Loucy (cell line): Measurements from ENCODE around the gene P2RY8.

Source experiments
- H2AFZ ChIP-seq: fragments of 200-600 bp; sonication (generic); 2 replicates; pipeline ENCODE4 v1.6.0; 2016; ENCODE audit warnings: antibody characterized with exemption, mild to moderate bottlenecking, low read length, moderate library complexity
- H3F3A ChIP-seq: fragments of 200-600 bp; 2 replicates; pipeline ENCODE4 v1.6.0; 2016; ENCODE audit warnings: antibody characterized with exemption, low read depth, mild to moderate bottlenecking
- H3K27me3 ChIP-seq: fragments of 200-600 bp; sonication (generic); 2 replicates; pipeline ENCODE4 v1.6.1; 2014; ENCODE audit warnings: low read length, mild to moderate bottlenecking; ENCODE audit not compliant: insufficient read depth, poor library complexity, severe bottlenecking
- H3K36me3 ChIP-seq: fragments of 200-600 bp; sonication (generic); 2 replicates; pipeline ENCODE4 v1.6.1; 2016; ENCODE audit warnings: low read length; ENCODE audit not compliant: insufficient read depth
- H3K4me1 ChIP-seq: fragments of 200-600 bp; sonication (generic); 2 replicates; pipeline ENCODE4 v1.5.1; 2014; ENCODE audit warnings: low read length, mild to moderate bottlenecking; ENCODE audit not compliant: insufficient read depth, poor library complexity, severe bottlenecking
- H3K4me2 ChIP-seq: fragments of 200-600 bp; sonication (generic); 2 replicates; pipeline ENCODE4 v1.6.0; 2014; ENCODE audit warnings: antibody characterized with exemption, low read length, low read depth, mild to moderate bottlenecking; ENCODE audit not compliant: poor library complexity, severe bottlenecking
- H3K4me3 ChIP-seq: fragments of 200-600 bp; sonication (generic); 2 replicates; pipeline ENCODE4 v1.5.1; 2014; ENCODE audit warnings: low read length, mild to moderate bottlenecking, mixed read lengths; ENCODE audit not compliant: poor library complexity, severe bottlenecking
- H3K79me2 ChIP-seq: fragments of 200-600 bp; sonication (generic); 2 replicates; pipeline ENCODE4 v1.6.1; 2014; ENCODE audit warnings: low read length; ENCODE audit not compliant: insufficient read depth
- H3K9ac ChIP-seq: fragments of 200-600 bp; sonication (generic); 2 replicates; pipeline ENCODE4 v1.6.0; 2014; ENCODE audit warnings: mild to moderate bottlenecking, low read depth, low read length, moderate library complexity; ENCODE audit not compliant: poor library complexity, severe bottlenecking
- H3K9me2 ChIP-seq: fragments of 200-600 bp; sonication (generic); replicated peaks from 2 replicates; pipeline ENCODE4 v1.6.1; 2016; ENCODE audit warnings: low read depth, low read length, mixed read lengths
- H3K9me3 ChIP-seq: fragments of 200-600 bp; sonication (generic); 2 replicates; pipeline ENCODE4 v1.6.1; 2014; ENCODE audit warnings: mild to moderate bottlenecking, antibody characterized with exemption, low read length, low read depth; ENCODE audit not compliant: insufficient read depth
- H4K20me1 ChIP-seq: fragments of 200-600 bp; sonication (generic); 2 replicates; pipeline ENCODE4 v1.6.0; 2014; ENCODE audit warnings: antibody characterized with exemption, low read length, mild to moderate bottlenecking; ENCODE audit not compliant: insufficient read depth, poor library complexity, severe bottlenecking
- CTCF ChIP-seq: fragments of 200-600 bp; sonication (generic); conservative IDR thresholded peaks from 2 replicates; pipeline ENCODE4 v1.5.1; 2014; ENCODE audit warnings: mild to moderate bottlenecking, antibody characterized with exemption, low read length
- EZH2phosphoT487 ChIP-seq: fragments of 200-600 bp; IDR thresholded peaks from 2 replicates; pipeline ENCODE4 v1.6.1; 2018; ENCODE audit warnings: antibody characterized with exemption, mild to moderate bottlenecking, moderate library complexity, borderline replicate concordance

P2RY8 gene

GRCh38 chrX:1536712-1537030, 314 bp downstream of the P2RY8 start:
- Histone ChIP-seq H3K4me3 (peak overlapping the region; percentile 80), H2AFZ (no peak overlapping the region), H3K4me1 (no peaks in the 10 kb centered on the region), H3K27me3 (no peaks in the 10 kb centered on the region), H3K4me2 (peak overlapping the region; percentile 59), H3K9me3 (no peaks in the 10 kb centered on the region), H3F3A (peaks cover 2% of the 10 kb centered on the region; the same call in 1 of the 2 replicates), H3K36me3 (no peaks in the 10 kb centered on the region), H3K79me2 (peaks cover 44% of the 10 kb centered on the region), H3K9ac (peak overlapping the region; percentile 90), H4K20me1 (peaks cover 18% of the 10 kb centered on the region), H3K9me2 (no peaks in the 10 kb centered on the region)
- TF ChIP-seq CTCF (no peak), EZH2phosphoT487 (no peak)

GRCh38 chrX:1535241-1536041, 1.5 kb downstream of the P2RY8 start:
- Histone ChIP-seq H3K4me2 (peak overlapping the region; percentile 59), H4K20me1 (peaks cover 30% of the 10 kb centered on the region), H3K4me1 (peaks cover 5% of the 10 kb centered on the region), H3K4me3 (peak overlapping the region; percentile 80), H3K9me3 (no peaks in the 10 kb centered on the region), H2AFZ (no peak overlapping the region), H3K9me2 (no peaks in the 10 kb centered on the region), H3K27me3 (no peaks in the 10 kb centered on the region), H3K36me3 (no peaks in the 10 kb centered on the region), H3K9ac (peak overlapping the region; percentile 90), H3K79me2 (peaks cover 55% of the 10 kb centered on the region), H3F3A (peaks cover 2% of the 10 kb centered on the region; the same call in 1 of the 2 replicates)
- TF ChIP-seq EZH2phosphoT487 (no peak), CTCF (no peak)

GRCh38 chrX:1534301-1535168, 2.5 kb downstream of the P2RY8 start:
- Histone ChIP-seq H3K9me3 (no peaks in the 10 kb centered on the region), H3K9ac (peak overlapping the region; percentile 90)

More at GRCh38 chrX:1534301-1535168, 2.5 kb downstream of the P2RY8 start:
- Histone ChIP-seq H3K4me3 (peak overlapping the region; percentile 80), H3K9me2 (no peaks in the 10 kb centered on the region), H3K4me2 (peak overlapping the region; percentile 59), H3K36me3 (no peaks in the 10 kb centered on the region), H4K20me1 (peaks cover 39% of the 10 kb centered on the region), H2AFZ (no peak overlapping the region), H3K4me1 (peaks cover 8% of the 10 kb centered on the region), H3F3A (peaks cover 2% of the 10 kb centered on the region; the same call in 1 of the 2 replicates), H3K79me2 (peaks cover 64% of the 10 kb centered on the region), H3K27me3 (no peaks in the 10 kb centered on the region)
- TF ChIP-seq CTCF (no peak), EZH2phosphoT487 (no peak)
